PC-3 (cell line): ENCODE results near the gene MVK. TPM values are rescaled to one million over a fixed set of nuclear protein-coding genes. Genes with fewer than 3 reads are reported as not detected.

Experiments used
- ATAC-seq: fragments of 200-7000 bp; cut with Tn5 transposase; 2 replicates; pipeline ENCODE4 v1.9.1; 2020; ENCODE audit warnings: mild to moderate bottlenecking, moderate library complexity
- BruUV-seq: library from RNA; stranded (reverse); fragments of 400-500 nt; replicated peaks from 2 replicates; lab custom pipeline; 2021; lab: Mats Ljungman, UMichigan
- CTCF ChIA-PET: fragments of 300-600 bp; sonication (Branson Sonifier 250); formaldehyde crosslinking; loops from one replicate; lab custom pipeline; 2022; ENCODE audit warnings: antibody characterized with exemption; lab: Charles Lee
- POLR2A ChIA-PET: fragments of 300-600 bp; sonication (Branson Sonifier 250); formaldehyde crosslinking; loops from one replicate; lab custom pipeline; 2022; ENCODE audit warnings: antibody characterized with exemption; ENCODE audit not compliant: unreplicated experiment; lab: Charles Lee
- DNase-seq: peaks from one replicate; pipeline ENCODE4 v3.0.0-alpha.2; 2015
- H2AFZ ChIP-seq: fragments of 300-600 bp; sonication (generic); 2 replicates; pipeline ENCODE4 v1.6.0; 2016; ENCODE audit warnings: antibody characterized with exemption, low read length
- H3F3A ChIP-seq: fragments of 300-600 bp; sonication (generic); one replicate; pipeline ENCODE4 v1.6.0; 2017; ENCODE audit warnings: antibody characterized with exemption, low read length, control low read depth, mild to moderate bottlenecking; ENCODE audit not compliant: unreplicated experiment
- H3K27ac ChIP-seq: fragments of 300-600 bp; sonication (generic); 2 replicates; pipeline ENCODE4 v1.5.1; 2016; ENCODE audit warnings: mild to moderate bottlenecking, low read length
- H3K27me3 ChIP-seq: fragments of 300-600 bp; sonication (generic); 2 replicates; pipeline ENCODE4 v1.6.1; 2016; ENCODE audit warnings: low read length, mixed read lengths
- H3K36me3 ChIP-seq: fragments of 300-600 bp; sonication (generic); 2 replicates; pipeline ENCODE4 v1.6.1; 2016; ENCODE audit warnings: low read depth, mixed run types, low read length, mixed read lengths
- H3K4me1 ChIP-seq: fragments of 300-600 bp; sonication (generic); 2 replicates; pipeline ENCODE4 v1.5.1; 2016; ENCODE audit warnings: low read length; ENCODE audit not compliant: insufficient read depth
- H3K4me2 ChIP-seq: fragments of 300-600 bp; sonication (generic); 2 replicates; pipeline ENCODE4 v1.6.0; 2016; ENCODE audit warnings: low read length
- H3K4me3 ChIP-seq: fragments of 300-600 bp; sonication (generic); 2 replicates; pipeline ENCODE4 v1.5.1; 2016; ENCODE audit warnings: mild to moderate bottlenecking, low read length, mixed read lengths
- H3K79me2 ChIP-seq: fragments of 300-600 bp; sonication (generic); 2 replicates; pipeline ENCODE4 v1.6.1; 2017; ENCODE audit warnings: low read length, mixed read lengths
- H3K9ac ChIP-seq: fragments of 300-600 bp; sonication (generic); 2 replicates; pipeline ENCODE4 v1.6.0; 2016; ENCODE audit warnings: mild to moderate bottlenecking, low read length
- H3K9me2 ChIP-seq: fragments of 300-600 bp; sonication (generic); replicated peaks from 2 replicates; pipeline ENCODE4 v1.6.1; 2016; ENCODE audit warnings: mixed run types, low read length, mixed read lengths
- H3K9me3 ChIP-seq: fragments of 300-600 bp; sonication (generic); 2 replicates; pipeline ENCODE4 v1.6.1; 2016; ENCODE audit warnings: low read length, mixed read lengths
- H4K20me1 ChIP-seq: fragments of 300-600 bp; sonication (generic); 2 replicates; pipeline ENCODE4 v1.6.1; 2016; ENCODE audit warnings: low read length, mixed read lengths
- CTCF ChIP-seq: fragments of 300-600 bp; sonication (generic); conservative IDR thresholded peaks from 2 replicates; pipeline ENCODE4 v1.5.1; 2017; ENCODE audit warnings: antibody characterized with exemption, low read depth, mild to moderate bottlenecking, low read length
- EZH2 ChIP-seq: fragments of 300-600 bp; sonication (generic); IDR thresholded peaks from one replicate; pipeline ENCODE4 v1.6.1; 2017; ENCODE audit warnings: antibody characterized with exemption, mild to moderate bottlenecking, low read length; ENCODE audit not compliant: unreplicated experiment
- EZH2phosphoT487 ChIP-seq: fragments of 300-600 bp; sonication (generic); IDR thresholded peaks from 2 replicates; pipeline ENCODE4 v1.6.1; 2018; ENCODE audit warnings: mild to moderate bottlenecking, antibody characterized with exemption, low read length, borderline replicate concordance
- intact Hi-C: fragments of 100-400 bp; cut with micrococcal nuclease; formaldehyde crosslinking; loops from 2 replicates; pipeline ENCODE4 v1.9.0; 2023
- total RNA-seq: library from RNA; depleted of rRNA; stranded (reverse); fragments of >200 nt; gene quantifications from 2 replicates; pipeline ENCODE4 v1.2.3, GENCODE V29; 2014

MVK gene
- total RNA-seq, 1 experiment from 2014 or later, result 47.8 TPM

DNA sequence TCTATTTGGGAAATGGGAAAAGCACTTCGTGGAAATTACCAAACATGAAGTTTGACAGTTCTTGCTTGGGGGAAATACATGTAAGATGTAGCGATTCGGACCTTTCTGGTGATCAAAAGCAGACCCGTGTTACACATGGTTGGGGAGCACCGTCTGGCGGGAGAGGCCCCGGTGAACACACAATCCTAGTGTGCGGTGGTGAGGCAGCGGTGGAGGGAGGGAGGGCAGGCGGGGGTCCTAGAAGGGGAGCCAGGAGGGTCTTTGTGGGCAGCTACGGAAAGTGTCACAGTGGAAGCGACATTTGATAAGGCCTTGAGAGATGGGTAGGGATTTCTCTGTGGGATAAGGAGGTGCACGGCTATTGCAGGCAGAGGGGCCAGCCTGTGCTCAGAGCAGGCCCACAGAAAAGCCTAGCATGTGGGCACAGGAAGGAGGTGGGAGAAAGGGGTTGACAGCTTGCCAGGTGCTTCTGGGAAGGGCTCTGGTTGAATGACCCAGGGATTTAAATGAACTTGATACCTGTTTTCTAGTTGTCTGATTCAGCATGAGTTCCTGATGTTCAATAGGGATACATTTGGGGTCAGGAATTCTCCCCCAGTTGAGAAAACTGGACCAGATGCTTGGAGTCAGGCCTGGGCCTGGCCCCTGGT is 7.2 kb downstream of the MVK start:
- Histone ChIP-seq H3K4me3 (no peak overlapping the region), H3K79me2 (no peaks in the 10 kb centered on the region), H3K9me2 (no peaks in the 10 kb centered on the region), H3K36me3 (peaks cover 35% of the 10 kb centered on the region), H3K4me2 (no peak overlapping the region), H3K4me1 (no peaks in the 10 kb centered on the region), H3K9ac (no peak overlapping the region), H3K27ac (no peak overlapping the region), H3K9me3 (no peaks in the 10 kb centered on the region), H3F3A (no peaks in the 10 kb centered on the region), H4K20me1 (no peaks in the 10 kb centered on the region), H3K27me3 (no peaks in the 10 kb centered on the region), H2AFZ (no peak overlapping the region)
- no peak for ATAC-seq
- TF ChIP-seq CTCF (no peak), EZH2 (no peak), EZH2phosphoT487 (no peak)
- ChIA-PET POLR2A (no interaction called here), CTCF (no interaction called here)
- no TSS peak for BruUV-seq
- no peak for DNase-seq
- intact Hi-C loops, result no loop called here

DNA sequence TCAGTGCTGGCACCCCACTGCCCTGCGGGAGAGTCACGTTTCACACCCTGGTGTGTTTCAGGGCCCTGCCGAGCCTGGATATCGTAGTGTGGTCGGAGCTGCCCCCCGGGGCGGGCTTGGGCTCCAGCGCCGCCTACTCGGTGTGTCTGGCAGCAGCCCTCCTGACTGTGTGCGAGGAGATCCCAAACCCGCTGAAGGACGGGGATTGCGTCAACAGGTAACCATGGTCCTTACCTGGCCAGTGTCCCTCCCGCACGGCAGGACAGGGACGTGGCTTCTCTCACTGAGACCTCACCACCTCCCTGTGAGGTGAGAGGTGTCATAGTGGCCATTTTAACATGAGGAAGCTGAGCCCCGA is 7.7 kb downstream of the MVK start:
- ChIA-PET POLR2A (no interaction called here), CTCF (no interaction called here)
- no peaks in the 10 kb centered on the region for H3K9me3 ChIP-seq
- H3F3A ChIP-seq, result no peaks in the 10 kb centered on the region
- TF ChIP-seq CTCF (no peak), EZH2 (no peak), EZH2phosphoT487 (no peak)
- ATAC-seq (no peak), DNase-seq (no peak)
- H4K20me1 ChIP-seq, result no peaks in the 10 kb centered on the region
- no peak overlapping the region for H3K9ac ChIP-seq
- H2AFZ ChIP-seq, result no peak overlapping the region
- no peaks in the 10 kb centered on the region for H3K4me1 ChIP-seq
- intact Hi-C loops, result no loop called here
- no peak overlapping the region for H3K27ac ChIP-seq
- no peaks in the 10 kb centered on the region for H3K27me3 ChIP-seq
- no peaks in the 10 kb centered on the region for H3K9me2 ChIP-seq
- peaks cover 30% of the 10 kb centered on the region for H3K36me3 ChIP-seq
- H3K4me2 ChIP-seq, result no peak overlapping the region
- no peak overlapping the region for H3K4me3 ChIP-seq
- no peaks in the 10 kb centered on the region for H3K79me2 ChIP-seq
- BruUV-seq, result no TSS peak

GRCh38 chr12:109581856-109582255 is 8.3 kb downstream of the MVK start:
- DNase-seq (no peak), ATAC-seq (peak; percentile 29; the same call in 1 of the 2 replicates)

More at GRCh38 chr12:109581856-109582255, 8.3 kb downstream of the MVK start:
- H2AFZ ChIP-seq, result no peak overlapping the region
- BruUV-seq, result no TSS peak
- H3K4me1 ChIP-seq, result no peaks in the 10 kb centered on the region
- intact Hi-C loops, result no loop called here
- ChIA-PET CTCF (no interaction called here), POLR2A (no interaction called here)
- H3F3A ChIP-seq, result no peaks in the 10 kb centered on the region
- no peaks in the 10 kb centered on the region for H3K9me2 ChIP-seq
- H3K79me2 ChIP-seq, result no peaks in the 10 kb centered on the region
- no peaks in the 10 kb centered on the region for H3K9me3 ChIP-seq
- no peaks in the 10 kb centered on the region for H3K27me3 ChIP-seq
- no peak overlapping the region for H3K4me2 ChIP-seq
- TF ChIP-seq CTCF (no peak), EZH2 (no peak), EZH2phosphoT487 (no peak)
- H3K4me3 ChIP-seq, result no peak overlapping the region
- peaks cover 28% of the 10 kb centered on the region for H3K36me3 ChIP-seq
- H3K27ac ChIP-seq, result no peak overlapping the region
- no peak overlapping the region for H3K9ac ChIP-seq
- no peaks in the 10 kb centered on the region for H4K20me1 ChIP-seq
